HG03354 (cell line): Measurements from ENCODE around the gene ATP1B1.

Experiments
- ATAC-seq: cut with Tn5 transposase; IDR thresholded peaks from one replicate; pipeline ENCODE4 v1.9.1; 2021; ENCODE audit warnings: mild to moderate bottlenecking; ENCODE audit not compliant: unreplicated experiment, poor library complexity, severe bottlenecking

ATP1B1 gene

GRCh38 chr1:169106095-169106920 is at the start of gene ATP1B1:
Gene ATP1B1 (plus strand): TSS chr1:169106690. CDS start chr1:169106830, 140 bp downstream.
- peak; percentile 87 for ATAC-seq

- ATAC-seq: no peak
These were observed 47.1 kb upstream of the ATP1B1 start for GRCh38 chr1:169059421-169059820.

GRCh38 chr1:169060043-169060722 is 46.3 kb upstream of the ATP1B1 start:
- ATAC-seq: no peak

GRCh38 chr1:169060919-169061639 is 45.4 kb upstream of the ATP1B1 start:
- no peak for ATAC-seq

GRCh38 chr1:169062152-169062551 is 44.3 kb upstream of the ATP1B1 start:
- no peak for ATAC-seq

- no peak for ATAC-seq
These were observed 42.4 kb upstream of the ATP1B1 start for GRCh38 chr1:169064103-169064502.

- no peak for ATAC-seq
These were observed 35.9 kb upstream of the ATP1B1 start for GRCh38 chr1:169070547-169070946.

GRCh38 chr1:169070958-169071357 is 35.5 kb upstream of the ATP1B1 start:
- ATAC-seq: no peak

- no peak for ATAC-seq
These were observed 33.4 kb upstream of the ATP1B1 start for GRCh38 chr1:169072945-169073725.

- ATAC-seq: no peak
These were observed 28.2 kb upstream of the ATP1B1 start for GRCh38 chr1:169078163-169078883.

- ATAC-seq: no peak
These were observed 24.9 kb upstream of the ATP1B1 start for GRCh38 chr1:169081503-169082123.

- ATAC-seq: no peak
These were observed 20.6 kb upstream of the ATP1B1 start for GRCh38 chr1:169085911-169086310.

- no peak for ATAC-seq
These were observed 19.7 kb upstream of the ATP1B1 start for GRCh38 chr1:169086603-169087455.

- ATAC-seq: no peak
These were observed 18.6 kb upstream of the ATP1B1 start for GRCh38 chr1:169087876-169088275.

GRCh38 chr1:169089776-169090175 is 16.7 kb upstream of the ATP1B1 start:
- ATAC-seq: no peak

GRCh38 chr1:169090308-169090899 is 16.1 kb upstream of the ATP1B1 start:
- ATAC-seq: no peak

- peak; percentile 32 for ATAC-seq
These were observed 15.6 kb upstream of the ATP1B1 start for GRCh38 chr1:169090900-169091311.
